Frontal cortex (tissue), 4 donors: ENCODE results near the gene CSNK2A1. TPM values are rescaled to one million over a fixed set of nuclear protein-coding genes. Genes with fewer than 3 reads are reported as not detected.
A peak's percentile ranks its signal among the peaks of the same experiment; 100 is the strongest.
"Not testable (repeated sequence)": the region's sequence is repeated elsewhere in the genome, so short reads cannot be mapped to it uniquely, and the experiment has no call there.

Source experiments
- DNase-seq, 2 donors: peaks; one replicate each; pipeline ENCODE4 v3.0.0; 2012; ENCODE audit warnings: low spot score in 2 of 2
- FAIRE-seq: peaks from 2 replicates; lab custom pipeline; 2012; peaks lifted over from hg19 to GRCh38; lab: Jason Lieb, UNC
- total RNA-seq: library from RNA; depleted of rRNA; stranded (reverse); fragments of >200 nt; gene quantifications from one replicate; pipeline ENCODE4 v1.2.3, GENCODE V29; 2014
- donor health status: control.
- donor health status: control.
- donor health status: control.

Gene CSNK2A1
- total RNA-seq, 1 donor from 2014 or later = 179 TPM

DNA sequence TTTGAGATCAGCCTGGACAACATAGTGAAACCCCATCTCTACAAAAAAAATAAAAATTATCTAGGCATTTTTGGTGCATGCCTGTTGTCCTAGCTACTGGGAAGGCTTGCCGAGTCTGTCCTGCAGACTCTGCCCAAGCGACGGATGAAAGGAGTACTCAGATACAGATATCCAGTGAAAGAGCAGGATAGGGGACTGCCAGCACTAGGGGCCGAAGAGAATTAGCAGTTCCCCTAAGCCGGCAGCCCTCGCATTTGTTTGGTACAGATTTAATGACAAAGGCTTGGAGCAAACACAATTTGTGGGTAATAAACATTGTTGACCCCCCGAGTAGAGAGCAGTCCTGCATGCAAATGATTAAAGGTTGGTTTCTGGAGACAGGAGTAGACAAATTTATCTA lies 75.8 kb downstream of the CSNK2A1 start:
- DNase-seq (no peak), FAIRE-seq (no peak)

DNA sequence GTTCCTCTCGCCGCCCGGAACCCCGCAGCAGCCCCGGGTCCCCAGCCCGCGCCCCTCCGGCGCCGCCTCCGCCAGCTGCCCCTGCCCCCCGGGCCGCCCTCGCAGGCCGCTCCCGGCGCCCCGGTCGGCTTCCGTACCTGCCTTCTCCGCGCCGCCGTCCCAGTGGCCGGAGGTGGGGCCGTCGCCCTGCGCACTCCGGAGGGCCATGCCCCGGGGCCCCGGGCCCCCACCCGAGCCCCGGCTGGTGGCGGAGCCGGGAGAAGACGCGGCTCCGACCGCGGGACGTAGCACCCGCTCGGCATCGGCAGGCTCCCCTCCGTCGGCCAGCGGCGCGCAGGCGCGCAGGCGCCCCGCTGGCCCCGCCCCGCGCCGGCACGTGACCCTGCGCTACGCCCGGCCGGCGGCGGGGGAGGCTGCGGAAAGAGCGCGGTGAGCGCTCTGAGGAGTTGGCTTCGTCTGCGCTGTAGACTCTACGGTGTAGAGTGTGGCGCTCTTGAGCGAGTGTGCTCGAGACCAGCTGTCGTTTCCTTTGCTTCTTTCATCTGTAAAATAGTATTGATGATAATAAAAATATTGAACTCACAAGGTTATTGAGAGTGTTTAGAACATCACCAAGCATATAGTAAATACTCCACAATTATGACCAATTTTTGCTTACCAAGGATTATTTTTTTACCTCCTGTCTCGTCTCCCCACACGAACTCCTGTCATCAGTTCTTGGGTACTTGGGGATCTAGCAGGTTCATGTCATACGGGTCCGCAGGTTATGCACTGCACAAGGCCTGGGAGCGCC lies 81.2 kb downstream of the CSNK2A1 start, which contains the start of gene TBC1D20:
Gene TBC1D20, minus strand, starts transcription at position 335 of the 793 bp plus-strand sequence. Its CDS starts 128 bp downstream, at position 207.
- FAIRE-seq = no peak

DNA sequence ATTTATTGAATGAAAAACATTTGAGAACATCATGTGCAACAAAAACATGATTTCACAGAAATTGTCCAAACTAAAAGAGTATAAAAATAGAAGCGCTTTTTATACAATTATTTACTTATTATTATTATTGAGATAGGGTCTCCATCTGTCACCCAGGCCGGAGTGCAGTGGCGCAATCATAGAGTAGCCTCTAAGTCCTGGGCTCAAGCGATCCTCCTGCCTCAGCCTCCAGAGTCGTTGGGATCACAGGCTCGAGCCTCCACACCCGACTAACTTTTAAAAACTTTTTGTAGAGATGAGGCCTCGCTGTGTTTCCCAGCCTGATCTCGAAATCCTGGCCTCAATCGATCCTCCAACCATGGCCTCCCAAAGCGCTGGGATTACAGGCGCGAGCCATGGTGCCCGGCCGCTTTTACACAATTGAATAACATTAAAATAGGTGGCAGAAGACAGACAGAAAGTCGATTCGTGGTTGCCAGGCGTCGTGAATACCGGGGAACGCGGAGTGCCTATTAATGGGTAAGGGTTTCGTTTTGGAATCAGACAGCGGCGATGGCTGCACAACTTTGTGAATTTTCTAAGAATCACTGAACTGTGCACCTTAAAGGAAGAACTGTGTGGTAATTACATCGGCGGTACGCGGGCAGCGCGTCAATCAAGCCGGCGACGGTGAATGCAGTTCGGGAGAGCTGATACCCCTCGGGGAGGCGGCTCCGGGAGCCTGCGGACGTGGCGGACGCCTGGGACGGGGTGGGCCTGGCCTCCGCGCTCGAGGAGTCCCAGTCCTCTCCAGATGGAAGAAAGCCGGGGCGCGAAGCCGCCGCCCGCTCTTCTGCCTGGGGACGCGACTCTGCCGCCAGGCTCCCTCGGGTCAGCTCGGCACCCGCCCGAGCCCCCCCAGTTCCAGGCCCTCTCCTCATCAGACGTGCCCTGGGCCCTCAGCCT lies 82.1 kb downstream of the CSNK2A1 start:
- FAIRE-seq = no peak
- peak in 1 of 2 donors; percentile 63 for DNase-seq

More for the DNA sequence above, 81.2 kb downstream of the CSNK2A1 start, which contains the start of gene TBC1D20:
- peak; percentile 90 to 94 for DNase-seq

DNA sequence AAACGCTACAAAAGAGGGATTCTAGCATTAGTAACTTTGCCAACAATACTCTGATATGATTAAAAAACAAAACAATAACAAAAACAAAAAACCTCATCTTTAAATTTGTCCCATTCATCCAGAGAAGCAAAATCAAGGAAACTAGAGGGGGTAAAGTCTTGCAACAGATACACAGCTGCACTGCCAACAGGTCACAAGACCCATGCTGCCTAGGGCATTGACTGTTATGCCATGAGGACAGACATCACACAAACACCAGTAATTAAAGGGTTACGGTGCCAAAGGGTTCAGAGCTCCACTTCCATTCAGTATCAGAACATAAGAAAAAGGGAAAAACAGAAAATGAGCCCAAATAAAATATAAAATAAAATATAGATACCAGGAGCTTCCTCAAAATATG lies 82.9 kb downstream of the CSNK2A1 start:
- FAIRE-seq (no peak), DNase-seq (no peak)

DNA sequence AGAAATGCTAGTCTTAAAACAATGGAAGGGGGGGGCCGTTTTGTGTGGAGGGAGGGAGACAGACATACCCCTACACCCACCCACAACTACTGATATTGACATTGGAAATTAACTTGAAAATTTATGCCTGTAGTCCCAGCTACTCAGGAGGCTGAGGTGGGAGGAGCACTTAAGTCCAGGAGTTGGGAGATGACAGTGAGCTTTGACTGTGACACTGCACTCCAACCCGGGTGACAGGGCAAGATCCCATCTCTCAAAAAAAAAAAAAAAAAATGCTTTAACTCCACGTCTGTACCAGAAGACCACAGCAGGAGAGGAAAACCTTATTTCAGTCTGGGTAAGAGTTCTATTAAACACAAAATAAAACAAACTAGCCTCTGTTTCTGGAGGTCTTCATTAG lies 83.4 kb downstream of the CSNK2A1 start:
- FAIRE-seq = no peak
- no peak for DNase-seq

DNA sequence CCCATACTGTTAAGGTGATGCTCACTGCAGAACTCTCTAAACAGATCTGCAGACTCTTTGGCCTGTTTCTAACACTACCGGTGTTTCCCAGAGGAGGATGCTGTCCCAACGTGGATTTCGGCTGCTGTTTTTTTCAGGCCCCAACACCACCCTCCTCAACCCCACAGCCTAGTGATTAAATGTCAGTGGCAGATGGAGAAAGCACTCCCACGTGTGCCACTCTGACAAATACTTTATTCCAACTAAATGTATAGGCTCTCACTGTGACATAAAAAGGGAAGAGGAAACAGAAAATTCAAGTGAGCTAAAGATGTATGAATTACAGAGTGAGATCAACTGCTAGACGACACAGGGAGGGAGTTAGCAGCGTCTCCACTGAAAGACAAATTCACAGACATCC lies 84.8 kb downstream of the CSNK2A1 start:
- FAIRE-seq (no peak), DNase-seq (no peak)

DNA sequence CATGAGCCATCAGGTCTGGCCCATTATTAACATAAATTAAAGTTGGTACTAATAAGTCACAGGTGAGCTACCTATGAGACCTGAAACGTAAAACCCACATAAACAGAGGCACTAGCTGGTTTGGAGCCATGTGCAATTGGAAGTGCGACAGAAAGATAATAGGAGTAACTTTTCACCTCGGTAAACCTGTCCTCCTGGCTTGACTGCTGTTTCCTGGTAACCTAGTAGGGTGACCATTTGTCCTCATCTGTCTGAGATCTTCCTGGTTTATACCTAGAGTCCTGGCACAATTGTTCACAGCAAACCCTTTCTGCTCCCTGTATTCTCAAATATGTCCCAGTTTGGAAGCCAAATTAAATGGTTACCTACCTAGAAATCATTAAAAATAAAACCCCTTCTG lies 88.6 kb downstream of the CSNK2A1 start:
- FAIRE-seq = no peak
- no peak for DNase-seq

DNA sequence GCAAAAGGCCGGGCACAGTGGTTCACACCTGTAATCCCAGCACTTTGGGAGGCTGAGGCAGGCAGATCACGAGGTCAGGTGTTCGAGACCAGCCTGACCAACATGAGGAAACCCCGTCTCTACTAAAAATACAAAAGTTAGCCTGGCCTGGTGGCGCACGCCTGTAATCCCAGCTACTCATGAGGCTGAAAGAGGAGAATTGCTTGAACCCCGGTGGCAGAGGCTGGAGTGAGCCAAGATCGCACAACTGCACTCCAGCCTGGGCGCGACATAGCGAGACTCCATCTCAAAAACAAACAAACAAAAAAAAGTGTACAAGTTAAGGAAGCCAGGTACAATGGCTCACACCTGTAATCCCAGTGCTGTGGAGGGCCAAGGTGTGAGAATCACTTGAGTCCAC lies 91.6 kb downstream of the CSNK2A1 start:
- not testable (repeated sequence) for FAIRE-seq, DNase-seq

DNA sequence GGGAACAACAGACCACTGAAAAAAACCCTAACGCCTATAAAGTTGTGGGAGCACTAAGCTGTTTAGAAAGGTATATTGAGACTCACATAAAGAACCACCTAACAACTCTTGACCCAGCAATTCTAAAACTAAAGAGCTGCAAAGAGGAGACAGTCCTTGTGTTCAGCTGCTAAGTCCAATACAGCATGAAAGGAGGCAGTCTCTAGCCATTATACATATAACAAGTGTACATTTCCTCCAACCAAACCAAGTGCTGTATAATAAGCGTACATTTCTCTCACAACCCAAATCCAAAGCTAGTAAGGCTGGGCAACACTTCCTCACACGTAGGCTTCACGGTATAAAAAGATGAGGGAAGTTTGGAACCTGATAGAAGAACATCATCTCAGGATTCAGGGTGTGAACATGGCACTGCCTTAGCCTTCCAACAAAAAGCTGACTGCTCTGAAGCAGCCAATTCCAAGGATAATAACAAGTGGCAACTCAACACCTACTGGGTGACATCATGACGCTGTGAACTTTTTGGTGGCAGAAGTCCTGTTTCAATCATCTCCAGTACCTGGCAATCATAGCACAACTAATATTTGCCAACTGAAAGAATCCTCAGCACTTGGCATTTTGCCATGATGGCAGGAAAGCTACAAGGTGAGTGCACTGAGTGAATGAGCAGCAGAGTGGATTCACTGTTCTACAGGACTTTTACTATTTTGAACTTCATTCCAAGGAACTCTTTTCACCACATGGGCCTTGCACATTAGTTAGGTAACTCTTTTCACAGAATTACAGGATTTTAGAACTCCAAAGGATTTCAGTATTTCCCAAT lies 97.9 kb downstream of the CSNK2A1 start:
- FAIRE-seq (no peak), DNase-seq (no peak)

DNA sequence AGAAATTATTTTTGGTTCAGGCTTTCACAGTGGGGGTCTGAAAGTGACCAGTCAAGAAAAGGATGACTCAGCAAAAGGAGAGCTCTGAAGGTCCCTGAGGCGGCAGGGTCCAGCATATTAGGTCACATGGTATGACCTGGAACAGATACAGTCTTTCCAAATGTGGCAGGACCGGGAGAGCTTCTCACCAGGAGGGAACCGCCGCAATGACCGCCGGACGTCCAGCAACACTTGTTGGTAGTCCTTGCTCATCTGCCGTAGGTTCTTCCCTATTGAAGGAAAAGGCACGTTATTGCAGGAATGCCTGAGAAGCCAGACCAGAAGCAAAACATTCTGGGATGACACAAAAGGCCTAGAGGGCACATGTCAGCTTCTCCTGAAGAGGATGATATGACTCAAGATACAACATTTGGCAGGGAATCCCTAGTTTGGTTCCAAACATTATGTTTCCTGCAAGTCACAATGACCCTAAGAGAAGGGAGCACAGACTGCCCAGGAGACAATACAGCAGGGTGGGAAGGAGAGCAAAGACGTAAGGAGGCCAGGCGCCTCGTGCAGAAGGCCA lies 98.6 kb downstream of the CSNK2A1 start:
- no peak for FAIRE-seq
- peak in 1 of 2 donors; percentile 32 for DNase-seq

DNA sequence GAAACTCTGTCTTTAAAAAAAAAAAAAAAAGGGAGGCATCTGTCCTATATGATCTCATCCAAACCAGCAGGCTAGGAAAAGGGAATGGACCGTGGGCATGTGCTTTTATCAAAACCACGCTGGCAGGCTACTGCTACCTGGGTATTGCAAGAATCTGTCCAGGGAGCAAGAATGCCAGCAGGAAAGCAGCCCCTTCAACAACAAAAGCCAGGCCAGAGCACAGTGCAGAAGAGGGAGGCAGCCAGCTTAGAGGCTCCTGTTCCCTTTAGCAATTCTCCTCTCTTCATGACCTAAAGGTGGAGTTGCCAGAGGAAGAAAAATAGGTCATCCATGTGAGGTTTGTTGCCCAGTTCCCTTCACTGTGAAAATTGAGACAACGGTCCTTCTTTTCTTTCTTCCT lies 99.5 kb downstream of the CSNK2A1 start:
- no peak for DNase-seq
- FAIRE-seq = no peak

DNA sequence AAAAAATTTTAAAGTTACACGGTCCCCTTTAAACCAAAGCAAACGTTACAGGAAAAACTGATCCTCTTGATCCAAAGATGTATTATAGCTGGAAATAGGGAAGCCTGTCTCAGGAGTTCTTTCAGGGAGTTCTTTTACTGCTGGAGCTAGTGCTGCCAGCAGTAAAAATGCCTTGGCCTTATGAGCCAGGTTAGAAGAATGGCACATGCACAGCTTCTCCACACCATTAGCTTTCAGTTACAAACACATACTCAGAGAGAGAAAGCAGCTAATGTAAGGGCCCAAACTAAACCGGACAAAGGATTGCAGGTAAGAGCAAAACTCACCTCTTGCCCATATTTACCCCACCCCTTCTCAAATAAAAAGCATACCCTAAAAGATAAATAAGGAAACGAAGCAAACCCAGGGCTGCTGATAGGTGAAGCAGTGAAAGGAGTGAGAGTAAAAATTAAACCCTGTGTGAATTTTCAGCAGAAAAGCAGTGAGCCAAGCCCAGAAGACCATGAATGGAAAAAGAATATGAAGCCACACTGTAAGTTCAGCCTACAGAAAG lies 100.3 kb downstream of the CSNK2A1 start:
- no peak for FAIRE-seq
- no peak for DNase-seq

DNA sequence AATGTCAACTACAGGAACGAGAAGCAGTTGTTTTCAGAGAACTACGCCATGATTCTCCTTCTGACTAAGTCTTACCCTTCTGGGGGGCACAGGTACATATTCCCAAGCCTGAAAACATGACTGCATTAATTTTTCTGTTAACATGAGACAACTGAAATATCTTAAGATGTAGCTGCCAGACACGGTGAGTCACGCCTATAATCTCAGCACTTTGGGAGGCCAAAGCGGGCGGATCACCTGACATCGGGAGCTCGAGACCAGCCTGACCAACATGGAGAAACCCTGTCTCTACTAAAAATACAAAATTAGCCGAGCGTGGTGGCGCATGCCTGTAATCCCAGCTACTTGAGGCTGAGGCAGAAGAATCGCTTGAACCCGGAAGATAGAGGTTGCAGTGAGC lies 103.0 kb downstream of the CSNK2A1 start:
- FAIRE-seq (no peak), DNase-seq (no peak)

DNA sequence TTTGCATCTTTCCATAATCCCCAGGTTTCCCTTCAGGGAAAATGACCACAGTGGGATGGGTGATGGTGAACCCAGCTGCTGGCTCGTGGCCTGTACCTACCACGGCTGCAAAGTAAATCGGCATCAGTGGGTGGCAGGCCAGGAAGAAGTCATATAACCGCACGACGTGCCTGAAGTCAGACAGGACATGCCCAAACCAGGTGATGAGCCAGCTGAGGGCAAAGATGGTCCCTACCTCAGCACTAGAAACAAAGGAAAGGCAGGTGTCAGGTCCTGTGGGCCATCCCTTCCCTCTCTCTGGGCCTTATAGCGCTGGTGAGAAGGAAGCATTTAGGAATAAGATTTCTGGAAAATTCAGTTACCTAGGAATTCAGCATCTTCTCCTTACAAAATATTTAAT lies 103.4 kb downstream of the CSNK2A1 start:
- DNase-seq = no peak
- FAIRE-seq = no peak

DNA sequence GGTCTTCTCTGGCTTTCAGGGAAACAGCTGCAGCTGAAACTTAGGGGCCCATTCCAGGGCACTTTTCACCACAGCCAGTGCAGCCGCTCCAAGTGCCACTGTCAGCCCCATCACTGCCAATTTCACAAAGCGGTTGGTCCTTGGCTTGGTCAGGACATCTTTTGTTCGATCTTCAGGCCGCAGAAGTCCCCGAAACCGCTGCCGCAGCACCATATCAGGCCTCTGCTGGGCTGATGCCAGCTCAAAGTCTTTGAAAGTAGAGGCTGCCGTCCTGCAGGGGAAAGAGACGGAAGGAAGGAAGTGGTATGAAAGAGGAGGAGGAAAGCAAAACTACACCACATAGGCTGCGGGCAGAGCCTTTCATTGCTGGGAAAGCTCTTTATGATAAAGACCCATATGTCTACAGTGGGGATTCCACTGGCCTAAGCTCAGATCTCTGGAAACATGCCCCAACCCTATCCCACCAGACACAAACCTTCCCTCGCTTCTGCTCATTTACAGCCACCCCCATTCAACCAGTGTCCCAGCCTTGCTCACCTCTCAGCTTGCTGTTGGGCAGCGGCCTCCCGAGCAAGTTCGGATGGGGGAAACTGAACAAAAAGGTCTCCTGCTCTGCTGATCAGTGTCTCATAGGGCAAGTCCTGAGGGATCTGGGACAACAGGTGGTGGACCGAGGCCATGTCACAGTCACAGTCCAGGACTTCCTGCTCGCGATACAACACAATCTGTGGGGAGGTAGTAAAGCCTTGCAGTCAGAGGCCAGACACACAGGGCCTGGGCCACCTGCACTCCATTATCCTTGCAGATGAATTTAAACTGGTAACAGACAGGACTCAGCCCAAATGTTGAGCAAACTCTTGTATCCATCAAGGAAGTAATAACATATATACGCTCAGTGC lies 104.8 kb downstream of the CSNK2A1 start:
- no peak for FAIRE-seq
- no peak for DNase-seq

DNA sequence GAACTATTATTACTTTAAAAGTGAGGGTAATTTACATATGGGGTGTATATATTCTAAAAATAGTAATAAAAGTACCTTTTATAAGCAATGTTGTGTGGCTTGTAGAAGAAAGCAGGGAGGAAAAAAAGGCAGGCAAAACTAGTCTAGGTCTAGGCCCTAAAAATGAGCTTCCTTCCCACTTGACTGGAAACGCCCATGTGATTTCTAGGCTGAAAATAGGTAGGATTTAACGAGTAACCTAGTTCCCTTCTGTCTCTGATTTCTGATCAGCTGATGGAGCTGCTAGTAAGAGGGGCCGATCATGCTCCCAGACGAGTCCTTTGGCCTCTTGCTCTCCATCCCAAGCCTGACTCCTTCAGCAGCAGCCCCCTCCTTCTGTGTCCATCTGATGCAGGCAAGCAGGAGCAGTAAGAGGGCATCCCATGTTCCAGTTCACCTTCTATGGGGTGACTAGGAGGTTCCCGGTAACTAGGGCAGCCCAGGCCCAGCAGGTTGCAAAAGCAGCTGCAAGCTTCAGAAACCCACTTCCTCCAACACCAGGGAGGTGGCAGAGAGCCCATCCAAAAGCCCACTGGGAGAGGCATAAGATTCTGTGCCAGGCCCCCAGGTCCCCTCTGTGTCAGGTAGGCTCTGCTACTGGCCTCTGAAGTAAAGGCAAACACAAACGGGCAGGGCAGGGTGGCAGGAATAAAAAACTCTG lies 105.7 kb downstream of the CSNK2A1 start:
- no peak for FAIRE-seq

DNA sequence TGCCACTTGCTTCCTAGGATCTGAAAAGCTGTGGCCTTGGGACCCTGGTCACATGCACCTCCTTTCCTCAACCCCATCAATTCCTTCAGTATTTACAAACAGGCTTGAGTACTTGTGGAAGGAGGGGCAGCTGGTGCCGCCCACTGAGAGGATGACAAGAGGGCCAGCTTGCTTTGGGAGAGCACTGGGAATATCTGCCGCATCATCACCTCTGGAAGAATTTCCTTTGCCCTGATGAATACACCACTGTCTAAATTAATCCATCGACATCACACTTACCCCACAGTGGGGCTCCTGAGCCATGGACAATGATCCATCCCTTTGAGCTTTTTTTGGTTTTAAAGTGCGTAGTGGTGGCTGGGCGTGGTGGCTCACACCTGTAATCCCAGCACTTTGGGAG lies 107.1 kb downstream of the CSNK2A1 start:
- FAIRE-seq (no peak), DNase-seq (no peak)

More for the DNA sequence above, 105.7 kb downstream of the CSNK2A1 start:
- DNase-seq = peak in 1 of 2 donors; percentile 27

DNA sequence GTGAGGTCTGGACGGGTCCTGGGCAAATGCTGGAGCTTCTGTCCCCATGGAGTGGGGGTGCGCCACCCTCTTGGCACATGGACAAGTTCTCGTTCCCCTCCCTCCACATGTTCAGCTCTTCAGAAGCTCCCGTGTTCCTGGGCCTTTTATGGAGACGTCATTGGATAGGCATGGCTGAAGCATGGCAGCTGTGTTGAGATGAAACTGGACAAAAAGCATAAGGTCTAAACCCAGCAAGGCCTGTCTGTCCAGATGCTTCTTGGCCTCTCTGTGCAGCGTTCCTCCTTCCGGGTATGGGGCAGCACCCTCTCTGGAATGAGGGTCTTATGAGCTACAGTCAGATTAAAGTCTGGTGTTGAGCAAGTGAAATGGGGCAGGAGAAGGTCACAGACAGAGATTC lies 108.0 kb downstream of the CSNK2A1 start:
- DNase-seq (no peak), FAIRE-seq (no peak)
